ENCODE results near the gene GNAO1. TPM values are rescaled to one million over a fixed set of nuclear protein-coding genes. Genes with fewer than 3 reads are reported as not detected.

GNAO1 gene
- total RNA-seq, 1 donor from 2014 or later = 15.4 TPM

GRCh38 chr16:56405977-56406672 lies 214.8 kb downstream of the GNAO1 start:
- no peaks in the 10 kb centered on the region for H3K9me3 ChIP-seq (replicated peaks)
- no peak for DNase-seq
- TF ChIP-seq CTCF (IDR thresholded peaks at IDR 0.05; ENCODE audit: borderline replicate concordance) = no peak
- H3K36me3 ChIP-seq = peaks cover 88% of the 10 kb centered on the region
- no peak overlapping the region for H3K4me3 ChIP-seq
- no peak overlapping the region for H3K27ac ChIP-seq (replicated peaks)
- no peaks in the 10 kb centered on the region for H3K27me3 ChIP-seq (ENCODE audit: low read depth)
- intact Hi-C loops (cut with micrococcal nuclease) = no loop called here
- H3K4me1 ChIP-seq = no peaks in the 10 kb centered on the region

Small RNAs within 50 kb of the gene (microRNA-seq; reads per million reads assigned to microRNA genes)
- not detected for gene MIR3935

Other genes with a start within 250 kb of the GNAO1 start
- 65.2 TPM for gene AMFR, start 234.1 kb downstream of the GNAO1 start, total RNA-seq

Data from left ventricle myocardium inferior (tissue), 1 donor.